HEK293 (cell line): ENCODE measurements around the gene PIK3CD.

Source experiments
- CTCF ChIA-PET: fragments of 350-600 bp; formaldehyde crosslinking; extraction: SDS; loops from one replicate; lab custom pipeline; 2021; ENCODE audit warnings: antibody characterized with exemption; lab: Yijun Ruan, JAX
- POLR2A ChIA-PET: fragments of 300-600 bp; formaldehyde crosslinking; extraction: SDS; loops from one replicate; lab custom pipeline; 2020; ENCODE audit warnings: antibody characterized with exemption, inconsistent platforms; lab: Yijun Ruan, JAX
- H3K27ac ChIP-seq: fragments of 200-500 bp; sonication (Bioruptor generic); 2 replicates; pipeline ENCODE4 v1.5.1; 2014; ENCODE audit warnings: low read depth, low read length, control low read depth, inconsistent platforms; ENCODE audit errors: extremely low read depth
- H3K36me3 ChIP-seq, 2 experiments: fragments of 200-500 bp in 1 of 2; sonication (Bioruptor generic) in 1 of 2; 1 replicate in 1 of 2; 2 replicates in 1 of 2; pipeline ENCODE4 v1.5.1; 2014 to 2017; ENCODE audit warnings: inconsistent platforms in 2 of 2, low read length in 2 of 2; ENCODE audit not compliant: control insufficient read depth in 2 of 2, insufficient read depth in 1 of 2
- H3K4me1 ChIP-seq: fragments of 200-500 bp; sonication (Bioruptor generic); 2 replicates; pipeline ENCODE4 v1.5.1; 2014; ENCODE audit warnings: mild to moderate bottlenecking, low read length, inconsistent platforms; ENCODE audit not compliant: control insufficient read depth, insufficient read depth
- H3K4me3 ChIP-seq: 2 replicates; pipeline ENCODE4 v1.5.1; 2011; ENCODE audit warnings: low read depth, mild to moderate bottlenecking, control low read depth, low read length, moderate library complexity
- H3K9me3 ChIP-seq: fragments of 200-500 bp; sonication (Bioruptor generic); 2 replicates; pipeline ENCODE4 v1.5.1; 2014; ENCODE audit warnings: low read depth, low read length, inconsistent platforms; ENCODE audit not compliant: control insufficient read depth, insufficient read depth
- HOXD13 ChIP-seq: sonication (generic); formaldehyde crosslinking; IDR thresholded peaks from 2 replicates; pipeline ENCODE4 v1.8.0; 2022; ENCODE audit warnings: missing genetic modification reagents, borderline replicate concordance
- KLF8 ChIP-seq: fragments of 450-650 bp; formaldehyde crosslinking; IDR thresholded peaks from 2 replicates; pipeline ENCODE4 v1.5.1; 2016; ENCODE audit warnings: missing biosample characterization, missing genetic modification characterization
- REPIN1 ChIP-seq: fragments of 450-650 bp; formaldehyde crosslinking; IDR thresholded peaks from 2 replicates; pipeline ENCODE4 v1.5.1; 2017; ENCODE audit warnings: missing biosample characterization, missing genetic modification characterization, low read depth
- ZBTB20 ChIP-seq: fragments of 450-650 bp; formaldehyde crosslinking; IDR thresholded peaks from 2 replicates; pipeline ENCODE4 v1.5.1; 2016; ENCODE audit warnings: missing biosample characterization, missing genetic modification characterization
- ZNF112 ChIP-seq: fragments of 450-650 bp; formaldehyde crosslinking; IDR thresholded peaks from 2 replicates; pipeline ENCODE4 v1.5.0; 2017; ENCODE audit warnings: missing biosample characterization, missing genetic modification characterization
- ZNF148 ChIP-seq: fragments of 450-650 bp; formaldehyde crosslinking; IDR thresholded peaks from 2 replicates; pipeline ENCODE4 v1.5.0; 2017; ENCODE audit warnings: missing biosample characterization, missing genetic modification characterization, borderline replicate concordance
- ZNF169 ChIP-seq: fragments of 450-650 bp; formaldehyde crosslinking; IDR thresholded peaks from 2 replicates; pipeline ENCODE4 v1.5.1; 2016; ENCODE audit warnings: missing biosample characterization, missing genetic modification characterization
- ZNF221 ChIP-seq: fragments of 450-650 bp; formaldehyde crosslinking; IDR thresholded peaks from 2 replicates; pipeline ENCODE4 v1.5.1; 2017; ENCODE audit warnings: missing biosample characterization, missing genetic modification characterization, borderline replicate concordance
- ZNF350 ChIP-seq: fragments of 450-650 bp; formaldehyde crosslinking; IDR thresholded peaks from 2 replicates; pipeline ENCODE4 v1.5.0; 2017; ENCODE audit warnings: missing biosample characterization, mild to moderate bottlenecking, missing genetic modification characterization
- ZNF449 ChIP-seq: fragments of 450-650 bp; formaldehyde crosslinking; IDR thresholded peaks from 2 replicates; pipeline ENCODE4 v1.5.1; 2017; ENCODE audit warnings: missing biosample characterization, mild to moderate bottlenecking, missing genetic modification characterization, moderate library complexity
- ZNF488 ChIP-seq: fragments of 450-650 bp; formaldehyde crosslinking; IDR thresholded peaks from 2 replicates; pipeline ENCODE4 v1.5.1; 2016; ENCODE audit warnings: missing biosample characterization, missing genetic modification characterization
- ZNF518A ChIP-seq: fragments of 450-650 bp; formaldehyde crosslinking; conservative IDR thresholded peaks from 2 replicates; pipeline ENCODE4 v1.5.1; 2016; ENCODE audit warnings: low read depth, missing biosample characterization, missing genetic modification characterization
- ZNF530 ChIP-seq: fragments of 450-650 bp; formaldehyde crosslinking; IDR thresholded peaks from 2 replicates; pipeline ENCODE4 v1.5.1; 2016; ENCODE audit warnings: low read depth, missing biosample characterization, missing genetic modification characterization
- ZNF558 ChIP-seq: fragments of 450-650 bp; formaldehyde crosslinking; IDR thresholded peaks from 2 replicates; pipeline ENCODE4 v1.5.1; 2016; ENCODE audit warnings: missing biosample characterization, missing genetic modification characterization
- ZNF571 ChIP-seq: fragments of 450-650 bp; formaldehyde crosslinking; IDR thresholded peaks from 2 replicates; pipeline ENCODE4 v1.5.0; 2017; ENCODE audit warnings: missing biosample characterization, missing genetic modification characterization
- ZNF621 ChIP-seq: fragments of 450-650 bp; formaldehyde crosslinking; IDR thresholded peaks from 2 replicates; pipeline ENCODE4 v1.5.1; 2017; ENCODE audit warnings: missing biosample characterization, missing genetic modification characterization
- ZNF626 ChIP-seq: fragments of 450-650 bp; sonication (Bioruptor Pico); formaldehyde crosslinking; IDR thresholded peaks from 2 replicates; pipeline ENCODE4 v1.5.1; 2018; ENCODE audit warnings: missing biosample characterization, missing genetic modification characterization, inconsistent platforms
- ZNF785 ChIP-seq: fragments of 450-650 bp; formaldehyde crosslinking; IDR thresholded peaks from 2 replicates; pipeline ENCODE4 v1.5.1; 2016; ENCODE audit warnings: missing biosample characterization, missing genetic modification characterization
- ZSCAN18 ChIP-seq: fragments of 450-650 bp; formaldehyde crosslinking; IDR thresholded peaks from 2 replicates; pipeline ENCODE4 v1.5.1; 2016; ENCODE audit warnings: missing biosample characterization, missing genetic modification characterization

The PIK3CD gene

DNA sequence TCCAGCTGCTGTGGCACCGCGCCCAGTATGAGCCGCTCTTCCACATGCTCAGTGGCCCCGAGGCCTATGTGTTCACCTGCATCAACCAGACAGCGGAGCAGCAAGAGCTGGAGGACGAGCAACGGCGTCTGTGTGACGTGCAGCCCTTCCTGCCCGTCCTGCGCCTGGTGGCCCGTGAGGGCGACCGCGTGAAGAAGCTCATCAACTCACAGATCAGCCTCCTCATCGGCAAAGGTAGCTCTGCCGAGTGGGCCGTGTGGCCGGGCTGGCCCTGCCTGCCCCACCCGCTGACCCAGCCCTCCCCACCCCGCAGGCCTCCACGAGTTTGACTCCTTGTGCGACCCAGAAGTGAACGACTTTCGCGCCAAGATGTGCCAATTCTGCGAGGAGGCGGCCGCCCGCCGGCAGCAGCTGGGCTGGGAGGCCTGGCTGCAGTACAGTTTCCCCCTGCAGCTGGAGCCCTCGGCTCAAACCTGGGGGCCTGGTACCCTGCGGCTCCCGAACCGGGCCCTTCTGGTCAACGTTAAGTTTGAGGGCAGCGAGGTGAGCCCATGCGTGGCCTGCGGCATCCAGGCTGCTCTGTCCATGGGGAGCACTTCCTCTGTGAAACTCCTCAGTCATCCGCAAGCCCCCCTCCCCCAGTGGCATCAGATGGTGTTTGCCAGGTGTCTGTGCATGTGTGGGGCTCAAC is 64.2 kb downstream of the PIK3CD start:
- Histone ChIP-seq H3K36me3 (peaks cover 0 to 8% of the 10 kb centered on the region in 2 experiments; a peak in 1 of 3 replicates), H3K4me3 (no peak overlapping the region), H3K9me3 (no peaks in the 10 kb centered on the region), H3K27ac (no peak overlapping the region), H3K4me1 (no peaks in the 10 kb centered on the region)
- TF ChIP-seq HOXD13 (no peak), ZSCAN18 (tag by site-specific recombination) (no peak), ZNF530 (no peak)
- ChIA-PET POLR2A (no interaction called here), CTCF (interaction anchor here (0.6 to 2.3 kb wide), 2 partner anchors 8 to 152 kb away, joined by 6 read pairs; no protein-coding TSS in a partner anchor)

GRCh38 chr1:9716404-9717192 is 65.1 kb downstream of the PIK3CD start:
- CTCF ChIA-PET: interaction anchor here (0.6 to 0.7 kb wide), 2 partner anchors 9 to 22 kb away, joined by 3 to 6 read pairs; no protein-coding TSS in a partner anchor
- H3K27ac ChIP-seq: no peak overlapping the region
- H3K4me3 ChIP-seq: no peak overlapping the region
- POLR2A ChIA-PET: no interaction called here
- no peaks in the 10 kb centered on the region for H3K4me1 ChIP-seq
- no peaks in the 10 kb centered on the region for H3K9me3 ChIP-seq
- peaks cover 0 to 13% of the 10 kb centered on the region in 2 experiments; a peak in 1 of 3 replicates for H3K36me3 ChIP-seq
- no peak for TF ChIP-seq ZNF571 (tag by site-specific recombination)
- TF ChIP-seq ZNF350: no peak
- TF ChIP-seq ZNF148: no peak
- TF ChIP-seq ZBTB20 (tag by site-specific recombination): no peak
- TF ChIP-seq ZNF626: no peak
- no peak for TF ChIP-seq ZNF785 (tag by site-specific recombination)
- TF ChIP-seq ZNF169 (tag by site-specific recombination): no peak
- TF ChIP-seq ZNF221 (tag by site-specific recombination): no peak
- no peak for TF ChIP-seq ZNF449 (tag by site-specific recombination)
- no peak for TF ChIP-seq KLF8
- no peak for TF ChIP-seq ZNF558
- TF ChIP-seq REPIN1 (tag by site-specific recombination): no peak
- TF ChIP-seq ZNF621 (tag by site-specific recombination): no peak
- no peak for TF ChIP-seq ZNF488
- no peak for TF ChIP-seq ZNF518A (tag by site-specific recombination)
- no peak for TF ChIP-seq ZNF112 (tag by site-specific recombination)
